ENCODE data around the gene CSKMT. TPM values are rescaled to one million over a fixed set of nuclear protein-coding genes. Genes with fewer than 3 reads are reported as not detected.
A peak's percentile ranks its signal among the peaks of the same experiment; 100 is the strongest.
"Not testable (repeated sequence)": the region's sequence is repeated elsewhere in the genome, so short reads cannot be mapped to it uniquely, and the experiment has no call there.

The CSKMT gene
- total RNA-seq, result 10 to 100 TPM in 1 of 2 donors, 1 to 10 TPM in 1; 8.5 to 10.5 TPM
- long read RNA-seq, donor 1, partial matches to known transcripts, result 0 of 1 reads
- long read RNA-seq, donor 1, other reads (novel, unspliced or antisense), result 0 of 1 reads
- long read RNA-seq, donor 2, transcript CSKMT-202 (2 exons, 2,870 nt), result major isoform, 11 of 18 reads
- long read RNA-seq, donor 2, partial matches to known transcripts, result 1 of 18 reads
- long read RNA-seq, donor 2, other reads (novel, unspliced or antisense), result 1 of 18 reads

GRCh38 chr11:62665075-62665598, at the start of gene CSKMT, which contains the start of gene C11orf98:
Gene CSKMT (plus strand): TSS chr11:62665312. CDS start chr11:62665880, 568 bp downstream.
Gene C11orf98 (minus strand): TSS chr11:62665210. CDS start chr11:62665169, 41 bp downstream.
- intact Hi-C loops (cut with DNase I), result no loop called here
- peak; percentile 98 for DNase-seq (ENCODE audit: low spot score)

GRCh38 chr11:62615521-62615920, 49.6 kb upstream of the CSKMT start:
- intact Hi-C loops (cut with DNase I), result no loop called here
- DNase-seq (ENCODE audit: low spot score), result no peak

GRCh38 chr11:62616957-62617356, 48.2 kb upstream of the CSKMT start:
- intact Hi-C loops (cut with DNase I); DNase-seq (ENCODE audit: low spot score): not testable (repeated sequence)

GRCh38 chr11:62621027-62621566, 44.0 kb upstream of the CSKMT start:
- no peak for DNase-seq (ENCODE audit: low spot score)

GRCh38 chr11:62621567-62622470, 43.3 kb upstream of the CSKMT start, which contains the start of gene B3GAT3:
Gene B3GAT3 (minus strand): TSS chr11:62621986. CDS start chr11:62621947, 39 bp downstream.
- intact Hi-C loops (cut with DNase I), result no loop called here
- peak; percentile 100 for DNase-seq (ENCODE audit: low spot score)

More at GRCh38 chr11:62621027-62621566, 44.0 kb upstream of the CSKMT start:
- intact Hi-C loops (cut with DNase I), result no loop called here

GRCh38 chr11:62622476-62623089, 42.5 kb upstream of the CSKMT start:
- no peak for DNase-seq (ENCODE audit: low spot score)
- intact Hi-C loops (cut with DNase I), result no loop called here

GRCh38 chr11:62627713-62628112, 37.4 kb upstream of the CSKMT start:
- DNase-seq (ENCODE audit: low spot score), result no peak
- intact Hi-C loops (cut with DNase I), result no loop called here

GRCh38 chr11:62632492-62632891, 32.6 kb upstream of the CSKMT start:
- DNase-seq (ENCODE audit: low spot score), result no peak
- intact Hi-C loops (cut with DNase I), result no loop called here

- intact Hi-C loops (cut with DNase I), result no loop called here
- no peak for DNase-seq (ENCODE audit: low spot score)
Observed at GRCh38 chr11:62644220-62644619, 20.9 kb upstream of the CSKMT start.

GRCh38 chr11:62645671-62645945, 19.5 kb upstream of the CSKMT start:
- intact Hi-C loops (cut with DNase I), result no loop called here
- no peak for DNase-seq (ENCODE audit: low spot score)

- peak; percentile 100 for DNase-seq (ENCODE audit: low spot score)
- intact Hi-C loops (cut with DNase I), result no loop called here
Observed at GRCh38 chr11:62645946-62646824, 18.9 kb upstream of the CSKMT start, which contains the start of gene GANAB. Gene GANAB (minus strand): TSS chr11:62646613. CDS start chr11:62646599, 14 bp downstream.

- intact Hi-C loops (cut with DNase I), result no loop called here
- DNase-seq (ENCODE audit: low spot score), result no peak
Observed at GRCh38 chr11:62646825-62647608, 18.1 kb upstream of the CSKMT start.

- DNase-seq (ENCODE audit: low spot score), result no peak
- intact Hi-C loops (cut with DNase I), result no loop called here
Observed at GRCh38 chr11:62647609-62648005, 17.5 kb upstream of the CSKMT start.

- no peak for DNase-seq (ENCODE audit: low spot score)
- intact Hi-C loops (cut with DNase I), result no loop called here
Observed at GRCh38 chr11:62648185-62648966, 16.7 kb upstream of the CSKMT start.

- intact Hi-C loops (cut with DNase I), result no loop called here
- DNase-seq (ENCODE audit: low spot score), result no peak
Observed at GRCh38 chr11:62648967-62649364, 16.1 kb upstream of the CSKMT start.

GRCh38 chr11:62649486-62649885, 15.6 kb upstream of the CSKMT start:
- intact Hi-C loops (cut with DNase I), result no loop called here
- DNase-seq (ENCODE audit: low spot score), result no peak

- DNase-seq (ENCODE audit: low spot score); intact Hi-C loops (cut with DNase I): not testable (repeated sequence)
Observed at GRCh38 chr11:62650283-62650682, 14.8 kb upstream of the CSKMT start.

Data from posterior vena cava (tissue), 2 donors.